Left colon (tissue), 2 donors: Measurements from ENCODE around the gene CTSA. TPM values are rescaled to one million over a fixed set of nuclear protein-coding genes. Genes with fewer than 3 reads are reported as not detected.
A peak's percentile ranks its signal among the peaks of the same experiment; 100 is the strongest.
"Not testable (repeated sequence)": the region's sequence is repeated elsewhere in the genome, so short reads cannot be mapped to it uniquely, and the experiment has no call there.

Experiments
- ATAC-seq: fragments of 200-7000 bp; cut with Tn5 transposase; one replicate; pipeline ENCODE4 v1.9.1; 2020; ENCODE audit warnings: mild to moderate bottlenecking, moderate library complexity
- DNase-seq, 2 donors: peaks; one replicate each; pipeline ENCODE4 v3.0.0-alpha.2; 2020
- intact Hi-C, 2 donors: fragments of 100-400 bp; cut with DNase I in 1 of 2; cut with micrococcal nuclease in 1 of 2; formaldehyde crosslinking; loops; one replicate each; pipeline versions ENCODE4 v1.11.2 to v1.14.0; 2022; cut with DNase I, micrococcal nuclease
- total RNA-seq, 2 donors: library from RNA; stranded (reverse); fragmentation: NEBNext Ultra II Directional; extraction: Animal tissue kit (Norgen Biotek cat#: 25700); gene quantifications; one replicate each; pipeline ENCODE4 v1.2.1, GENCODE V29; 2021
- donor health status: DM: no; HTN: no; CAD: no.
- donor health status: DM: yes; HTN: yes; CAD: no.

Gene CTSA
- total RNA-seq, 2 donors from 2014 or later, result 513 to 538 TPM

- DNase-seq, result peak; percentile 86 to 90
- intact Hi-C loops, result no loop called here
- peak; percentile 63 for ATAC-seq
These were observed 804 bp upstream of the CTSA start for GRCh38 chr20:45890077-45890984.

- peak; percentile 56 for ATAC-seq
- peak in 1 of 2 donors; percentile 46 for DNase-seq
- intact Hi-C loops, result no loop called here
These were observed 1.1 kb downstream of the CTSA start for GRCh38 chr20:45892049-45892825.

DNA sequence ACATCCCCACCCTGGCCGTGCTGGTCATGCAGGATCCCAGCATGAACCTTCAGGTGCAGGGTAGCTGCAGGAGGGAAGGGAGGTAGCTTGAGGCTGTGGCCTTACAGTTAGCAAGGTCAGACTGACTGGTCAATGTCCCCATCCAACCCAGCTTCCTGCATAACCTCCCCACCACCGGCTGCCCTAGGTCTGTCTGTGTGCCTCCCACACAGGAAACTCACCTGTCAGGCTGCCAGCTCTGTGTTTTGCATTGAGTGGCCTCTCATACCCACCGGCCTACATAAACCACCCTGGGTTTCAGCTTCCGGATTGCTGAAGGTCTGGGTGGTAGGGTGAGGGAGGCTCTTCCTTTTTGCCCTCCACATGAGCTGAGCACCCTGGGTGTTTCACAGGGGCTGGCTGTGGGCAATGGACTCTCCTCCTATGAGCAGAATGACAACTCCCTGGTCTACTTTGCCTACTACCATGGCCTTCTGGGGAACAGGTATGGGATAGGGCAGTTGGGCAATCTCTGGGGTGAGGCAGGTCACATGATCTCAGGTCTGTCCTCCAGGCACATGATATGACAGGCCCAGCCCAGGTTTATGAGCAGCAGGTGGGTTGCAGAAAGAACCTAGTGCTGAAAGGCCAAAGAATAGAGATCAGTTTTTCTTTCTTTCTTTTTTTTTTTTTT is 1.8 kb downstream of the CTSA start:
- peak; percentile 60 to 86 for DNase-seq
- intact Hi-C loops, result no loop called here

GRCh38 chr20:45893831-45894230 is 2.7 kb downstream of the CTSA start:
- intact Hi-C loops, result no loop called here
- ATAC-seq (no peak), DNase-seq (no peak)

More for the DNA sequence above, 1.8 kb downstream of the CTSA start:
- ATAC-seq, result peak; percentile 61

- ATAC-seq (no peak), DNase-seq (no peak)
- intact Hi-C loops, result no loop called here
These were observed 3.7 kb downstream of the CTSA start for GRCh38 chr20:45894797-45895196.

- intact Hi-C loops, result no loop called here
- no peak for DNase-seq
- ATAC-seq, result no peak
These were observed 5.6 kb downstream of the CTSA start for GRCh38 chr20:45896641-45897161.

DNA sequence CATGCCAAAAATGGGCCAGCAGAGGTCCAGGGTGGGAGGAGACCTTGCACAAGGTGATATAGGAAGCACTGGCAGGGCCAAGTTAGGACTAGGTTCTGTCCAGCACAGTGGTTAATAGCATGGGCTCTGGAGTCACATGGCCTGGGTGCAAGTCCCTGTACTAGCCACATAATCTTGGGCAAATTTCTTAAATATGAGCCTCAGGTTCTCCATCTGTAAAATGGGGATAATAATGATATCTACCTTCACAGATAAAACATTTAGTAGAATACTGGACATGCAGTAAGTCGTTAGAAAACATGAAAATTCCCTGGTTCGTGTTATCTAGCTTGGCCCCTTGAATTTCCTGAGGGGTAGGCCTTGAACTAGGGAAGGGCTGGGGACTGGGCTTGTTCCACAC is 6.2 kb downstream of the CTSA start:
- no peak for ATAC-seq
- intact Hi-C loops, result no loop called here
- no peak for DNase-seq

GRCh38 chr20:45897692-45898091 is 6.6 kb downstream of the CTSA start:
- intact Hi-C loops, result no loop called here
- ATAC-seq (no peak), DNase-seq (no peak)

DNA sequence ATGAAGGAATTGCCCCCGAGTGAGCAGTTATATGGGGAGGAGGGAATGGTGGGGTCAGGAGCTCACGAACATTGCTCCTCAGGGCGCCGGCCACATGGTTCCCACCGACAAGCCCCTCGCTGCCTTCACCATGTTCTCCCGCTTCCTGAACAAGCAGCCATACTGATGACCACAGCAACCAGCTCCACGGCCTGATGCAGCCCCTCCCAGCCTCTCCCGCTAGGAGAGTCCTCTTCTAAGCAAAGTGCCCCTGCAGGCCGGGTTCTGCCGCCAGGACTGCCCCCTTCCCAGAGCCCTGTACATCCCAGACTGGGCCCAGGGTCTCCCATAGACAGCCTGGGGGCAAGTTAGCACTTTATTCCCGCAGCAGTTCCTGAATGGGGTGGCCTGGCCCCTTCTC is 7.2 kb downstream of the CTSA start:
- intact Hi-C loops, result no loop called here
- ATAC-seq (no peak), DNase-seq (no peak)

GRCh38 chr20:45899046-45899835 is 8.1 kb downstream of the CTSA start:
- ATAC-seq, result peak; percentile 9
- DNase-seq, result no peak
- intact Hi-C loops, result no loop called here

DNA sequence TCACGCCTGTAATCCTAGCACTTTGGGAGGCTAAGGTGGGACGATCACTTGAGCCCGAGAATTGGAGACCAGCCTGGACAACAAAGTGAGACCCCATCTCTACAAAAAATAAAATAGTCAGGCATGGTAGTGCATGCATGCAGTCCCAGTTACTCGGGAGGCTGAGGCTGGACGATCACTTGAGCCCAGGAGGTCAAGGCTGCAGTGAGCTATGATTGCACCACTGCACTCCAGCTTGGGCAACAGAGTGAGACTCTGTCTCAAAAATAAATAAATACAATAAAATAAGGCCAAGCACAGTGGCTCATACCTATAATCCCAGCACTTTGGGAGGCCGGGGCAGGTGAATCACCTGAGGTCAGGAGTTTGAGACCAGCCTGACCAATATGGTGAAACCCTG is 10.2 kb downstream of the CTSA start:
- ATAC-seq, DNase-seq, intact Hi-C loops: not testable (repeated sequence)

DNA sequence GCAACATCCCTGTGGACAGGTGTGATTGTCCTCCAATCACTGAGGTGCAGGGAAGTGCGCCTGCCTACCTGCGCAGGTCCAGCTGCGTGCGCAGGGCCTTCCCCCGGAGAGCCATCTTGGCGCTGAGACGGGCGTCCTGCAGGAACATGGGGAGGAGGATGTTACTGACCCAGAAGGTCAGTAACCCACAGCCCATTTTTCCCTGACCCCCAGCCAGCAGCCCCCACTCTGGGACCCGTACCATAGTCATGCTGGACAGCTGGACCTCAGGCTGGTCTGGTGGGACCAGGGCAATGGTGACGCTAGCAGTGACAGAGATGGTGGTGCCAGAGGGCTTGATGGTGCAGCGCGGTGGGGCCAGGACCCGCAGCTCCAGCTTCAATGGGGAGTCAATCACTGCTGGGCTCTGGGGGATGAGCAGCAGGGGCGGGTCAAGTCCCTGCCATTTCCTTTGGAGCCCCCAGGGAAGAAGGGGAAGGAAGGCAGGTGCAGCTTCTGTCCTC is 11.1 kb downstream of the CTSA start:
- no peak for ATAC-seq
- no peak for DNase-seq
- intact Hi-C loops, result no loop called here

GRCh38 chr20:45904583-45905504 is 13.7 kb downstream of the CTSA start:
- no peak for DNase-seq
- intact Hi-C loops, result no loop called here
- ATAC-seq, result no peak

- intact Hi-C loops, result no loop called here
- no peak for ATAC-seq
These were observed 14.5 kb downstream of the CTSA start for GRCh38 chr20:45905505-45906079.

DNA sequence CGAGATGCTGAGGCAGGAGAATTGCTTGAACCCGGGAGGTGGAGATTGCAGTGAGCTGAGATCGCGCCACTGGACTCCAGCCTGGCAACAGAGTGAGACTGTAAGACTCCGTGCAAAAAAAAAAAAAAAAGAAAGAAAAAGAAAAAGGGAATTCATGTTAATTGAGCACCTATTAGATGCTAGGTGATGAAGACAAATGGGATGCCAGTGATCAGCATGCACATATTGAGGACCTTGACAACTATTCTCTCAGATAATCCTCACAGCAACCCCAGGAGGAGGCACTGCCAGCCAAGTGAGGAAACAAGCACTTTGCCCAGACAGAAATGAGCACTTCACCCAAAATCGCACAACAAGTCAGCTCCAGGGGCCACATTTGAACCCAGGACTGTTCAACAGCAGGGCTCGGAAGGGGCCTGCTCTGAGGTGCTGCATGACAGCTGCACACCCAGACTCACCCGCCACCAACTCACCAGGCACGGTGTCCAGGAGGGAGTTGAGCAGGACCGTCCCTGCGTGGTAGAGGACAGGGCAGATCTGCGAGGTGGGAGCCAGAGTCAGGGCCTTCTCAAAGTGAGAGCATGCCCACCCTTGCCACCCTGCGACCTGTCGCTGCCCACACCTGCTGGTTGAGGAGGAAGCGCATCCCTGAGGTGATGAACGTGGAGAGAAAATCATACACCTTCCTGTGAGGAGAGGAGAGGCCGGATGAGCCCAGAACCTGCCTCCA is 16.2 kb downstream of the CTSA start:
- DNase-seq (no peak), ATAC-seq (no peak)
- intact Hi-C loops, result no loop called here

More at GRCh38 chr20:45905505-45906079, 14.5 kb downstream of the CTSA start:
- no peak for DNase-seq

GRCh38 chr20:45908084-45908483 is 16.9 kb downstream of the CTSA start:
- no peak for DNase-seq
- no peak for ATAC-seq
- intact Hi-C loops, result no loop called here
